Mammary epithelial cell (primary cell): ENCODE measurements around the gene CLCNKB.

Source experiments
- EZH2 ChIP-seq: IDR thresholded peaks from 2 replicates; pipeline ENCODE4 v1.6.1; 2012; ENCODE audit warnings: low read length, inconsistent platforms, borderline replicate concordance
- TF ChIP-seq, protein P1 (sequence below), 2 donors: IDR thresholded peaks in 1 of 2; conservative IDR thresholded peaks in 1 of 2; 2 replicates each; pipeline ENCODE4 v1.5.1; 2011 to 2012; ENCODE audit warnings: inconsistent platforms in 2 of 2, low read length in 2 of 2, mild to moderate bottlenecking in 2 of 2, control low read depth in 1 of 2, low read depth in 1 of 2; ENCODE audit not compliant: insufficient read depth in 1 of 2; ENCODE audit errors: extremely low read depth in 1 of 2

- TF ChIP-seq, protein P1, sequence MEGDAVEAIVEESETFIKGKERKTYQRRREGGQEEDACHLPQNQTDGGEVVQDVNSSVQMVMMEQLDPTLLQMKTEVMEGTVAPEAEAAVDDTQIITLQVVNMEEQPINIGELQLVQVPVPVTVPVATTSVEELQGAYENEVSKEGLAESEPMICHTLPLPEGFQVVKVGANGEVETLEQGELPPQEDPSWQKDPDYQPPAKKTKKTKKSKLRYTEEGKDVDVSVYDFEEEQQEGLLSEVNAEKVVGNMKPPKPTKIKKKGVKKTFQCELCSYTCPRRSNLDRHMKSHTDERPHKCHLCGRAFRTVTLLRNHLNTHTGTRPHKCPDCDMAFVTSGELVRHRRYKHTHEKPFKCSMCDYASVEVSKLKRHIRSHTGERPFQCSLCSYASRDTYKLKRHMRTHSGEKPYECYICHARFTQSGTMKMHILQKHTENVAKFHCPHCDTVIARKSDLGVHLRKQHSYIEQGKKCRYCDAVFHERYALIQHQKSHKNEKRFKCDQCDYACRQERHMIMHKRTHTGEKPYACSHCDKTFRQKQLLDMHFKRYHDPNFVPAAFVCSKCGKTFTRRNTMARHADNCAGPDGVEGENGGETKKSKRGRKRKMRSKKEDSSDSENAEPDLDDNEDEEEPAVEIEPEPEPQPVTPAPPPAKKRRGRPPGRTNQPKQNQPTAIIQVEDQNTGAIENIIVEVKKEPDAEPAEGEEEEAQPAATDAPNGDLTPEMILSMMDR (conservative IDR thresholded peaks at IDR 0.05 in 1 of 2, IDR thresholded peaks at IDR 0.05 in 1 of 2; ENCODE audit: extremely low read depth in 1 of 2, insufficient read depth in 1 of 2, low read depth in 1 of 2, low read length in 2 of 2): no peak
- no peak for TF ChIP-seq EZH2
Observed at GRCh38 chr1:16005597-16005996, 38.0 kb upstream of the CLCNKB start.
